Thyroid gland (tissue), 4 donors: ENCODE results near the gene TMIE.

Experiments used
- POLR2A ChIP-seq, 2 donors: fragments of 450-650 bp; IDR thresholded peaks; one replicate each; pipeline ENCODE4 v1.6.1; 2017; ENCODE audit warnings: antibody characterized with exemption in 2 of 2, mild to moderate bottlenecking in 2 of 2, moderate library complexity in 1 of 2
- TF ChIP-seq, protein P1 (sequence below), 6 experiments: fragments of 200-600 bp in 3 of 6; fragments of 450-650 bp in 3 of 6; sonication (generic) in 3 of 6; IDR thresholded peaks; one replicate each; pipeline ENCODE4 v1.5.1; 2016 to 2019; ENCODE audit warnings: antibody characterized with exemption in 6 of 6, mild to moderate bottlenecking in 2 of 6, inconsistent platforms in 1 of 6, moderate library complexity in 1 of 6

- TF ChIP-seq, protein P1, sequence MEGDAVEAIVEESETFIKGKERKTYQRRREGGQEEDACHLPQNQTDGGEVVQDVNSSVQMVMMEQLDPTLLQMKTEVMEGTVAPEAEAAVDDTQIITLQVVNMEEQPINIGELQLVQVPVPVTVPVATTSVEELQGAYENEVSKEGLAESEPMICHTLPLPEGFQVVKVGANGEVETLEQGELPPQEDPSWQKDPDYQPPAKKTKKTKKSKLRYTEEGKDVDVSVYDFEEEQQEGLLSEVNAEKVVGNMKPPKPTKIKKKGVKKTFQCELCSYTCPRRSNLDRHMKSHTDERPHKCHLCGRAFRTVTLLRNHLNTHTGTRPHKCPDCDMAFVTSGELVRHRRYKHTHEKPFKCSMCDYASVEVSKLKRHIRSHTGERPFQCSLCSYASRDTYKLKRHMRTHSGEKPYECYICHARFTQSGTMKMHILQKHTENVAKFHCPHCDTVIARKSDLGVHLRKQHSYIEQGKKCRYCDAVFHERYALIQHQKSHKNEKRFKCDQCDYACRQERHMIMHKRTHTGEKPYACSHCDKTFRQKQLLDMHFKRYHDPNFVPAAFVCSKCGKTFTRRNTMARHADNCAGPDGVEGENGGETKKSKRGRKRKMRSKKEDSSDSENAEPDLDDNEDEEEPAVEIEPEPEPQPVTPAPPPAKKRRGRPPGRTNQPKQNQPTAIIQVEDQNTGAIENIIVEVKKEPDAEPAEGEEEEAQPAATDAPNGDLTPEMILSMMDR (IDR thresholded peaks at IDR 0.05), result no peak
- TF ChIP-seq POLR2A (IDR thresholded peaks at IDR 0.05), result no peak
These were observed 33.5 kb upstream of the TMIE start for GRCh38 chr3:46667657-46668056.
